ENCODE data around the gene FBXW7. TPM values are rescaled to one million over a fixed set of nuclear protein-coding genes. Genes with fewer than 3 reads are reported as not detected.

The FBXW7 gene
- total RNA-seq, 4 donors from 2014 or later: 76.4 to 199 (median 103) TPM

DNA sequence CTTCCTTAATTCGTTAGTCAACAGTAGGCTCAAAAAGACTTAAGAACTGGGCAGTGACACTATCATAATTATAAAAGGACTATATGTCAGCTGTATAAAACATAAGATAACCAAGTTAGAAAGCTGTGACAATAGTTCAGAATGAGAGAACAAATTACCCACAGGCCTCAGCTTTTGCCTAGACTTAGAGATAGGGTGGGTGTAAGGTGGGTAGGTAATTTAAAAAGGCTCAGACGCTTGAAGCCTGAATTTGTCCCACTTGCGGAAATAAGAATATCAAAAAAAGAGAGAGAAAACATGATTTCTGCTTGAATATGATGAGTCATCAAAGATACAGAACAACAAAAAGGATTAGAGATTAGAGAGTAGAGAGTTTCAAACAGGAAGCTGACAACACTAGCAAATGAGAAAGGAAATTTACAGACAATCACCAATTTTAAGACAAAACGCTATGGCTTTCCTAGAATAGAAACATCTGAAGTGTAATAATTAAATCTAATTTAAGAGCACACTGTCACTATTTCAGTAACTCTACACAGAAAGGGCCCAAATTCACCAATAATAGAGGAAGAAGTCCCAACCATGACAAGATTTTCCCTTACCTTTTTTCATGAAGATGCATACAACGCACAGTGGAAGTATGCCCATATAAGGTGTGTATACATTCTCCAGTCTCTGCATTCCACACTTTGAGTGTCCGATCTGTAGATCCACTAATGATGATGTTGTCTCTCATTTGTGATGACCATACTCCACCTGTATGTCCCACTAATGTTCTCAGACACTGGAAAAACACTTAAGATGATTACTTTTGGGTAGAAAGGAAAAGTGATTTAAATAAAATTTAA lies 208.1 kb downstream of the FBXW7 start:
- intact Hi-C loops (cut with DNase I; ENCODE audit: low total_unique reads): no loop called here
- no peak overlapping the region for H3K4me3 ChIP-seq (ENCODE audit: low read depth, poor library complexity, severe bottlenecking)
- DNase-seq (ENCODE audit: low spot score in 2 of 2): no peak
- TF ChIP-seq POLR2A (IDR thresholded peaks at IDR 0.05): no peak
- no peak for TF ChIP-seq CTCF (IDR thresholded peaks at IDR 0.05)
- 67 to 71% methylated on average over 6 of the region's 6 CpGs for WGBS, 2 donors

- H3K4me3 ChIP-seq (ENCODE audit: low read depth, poor library complexity, severe bottlenecking): no peak overlapping the region
- 59 to 69% methylated on average over 5 of the region's 5 CpGs for WGBS, 2 donors
- TF ChIP-seq CTCF (IDR thresholded peaks at IDR 0.05) (no peak), POLR2A (IDR thresholded peaks at IDR 0.05) (no peak)
- DNase-seq (ENCODE audit: low spot score in 2 of 2): no peak
- intact Hi-C loops (cut with DNase I; ENCODE audit: low total_unique reads): no loop called here
Measured at GRCh38 chr4:152325831-152326230, 210.1 kb downstream of the FBXW7 start.

- 65 to 70% methylated on average over 1 of the region's 1 CpG for WGBS, 2 donors
- DNase-seq (ENCODE audit: low spot score in 2 of 2): no peak
- intact Hi-C loops (cut with DNase I; ENCODE audit: low total_unique reads): no loop called here
- H3K4me3 ChIP-seq (ENCODE audit: low read depth, poor library complexity, severe bottlenecking): no peak overlapping the region
- no peak for TF ChIP-seq CTCF (IDR thresholded peaks at IDR 0.05)
- TF ChIP-seq POLR2A (IDR thresholded peaks at IDR 0.05): no peak
Measured at GRCh38 chr4:152323221-152323620, 212.7 kb downstream of the FBXW7 start.

DNA sequence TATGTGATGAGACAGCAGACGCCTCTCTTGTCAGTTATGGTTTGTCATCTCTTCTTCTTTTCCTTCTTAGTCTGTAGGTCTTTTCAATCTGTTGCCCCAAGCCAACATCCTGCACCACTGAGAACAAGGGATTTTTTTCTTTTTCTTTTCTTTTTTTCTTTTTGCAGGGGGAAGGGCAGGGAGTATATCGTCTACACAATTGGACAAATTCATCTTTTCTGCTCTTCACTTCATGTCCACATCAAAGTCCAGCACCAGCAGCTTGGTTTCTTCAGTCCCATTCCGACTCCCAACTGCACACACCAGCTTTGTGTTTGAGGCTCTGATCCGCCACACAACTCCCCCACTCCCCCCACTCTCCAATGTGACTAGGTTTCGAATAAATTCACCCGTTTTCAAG lies 213.2 kb downstream of the FBXW7 start:
- no peak for TF ChIP-seq POLR2A (IDR thresholded peaks at IDR 0.05)
- TF ChIP-seq CTCF (IDR thresholded peaks at IDR 0.05): no peak

DNA sequence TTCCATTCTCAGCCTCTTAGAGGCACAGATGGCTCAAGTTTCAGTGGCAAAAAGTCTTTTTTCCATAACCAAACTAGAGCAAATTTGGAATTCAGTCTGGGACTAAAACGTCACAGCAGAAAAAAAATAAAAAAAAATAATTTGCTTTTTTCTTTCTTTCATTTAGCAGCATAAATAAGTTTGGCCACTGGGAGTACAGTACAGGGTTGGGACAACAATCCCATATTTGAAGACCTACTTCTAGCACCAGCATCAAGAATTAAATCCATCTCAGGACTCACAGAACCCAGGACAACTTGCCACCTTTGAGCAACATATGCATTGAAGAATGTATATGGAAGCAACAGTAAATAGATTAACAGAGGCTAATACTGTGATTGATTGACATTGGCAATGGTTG lies 214.0 kb downstream of the FBXW7 start:
- no peak for TF ChIP-seq POLR2A (IDR thresholded peaks at IDR 0.05)
- TF ChIP-seq CTCF (IDR thresholded peaks at IDR 0.05): no peak
- 36 to 39% methylated on average over 1 of the region's 1 CpG for WGBS, 2 donors
- H3K4me3 ChIP-seq (ENCODE audit: low read depth, poor library complexity, severe bottlenecking): no peak overlapping the region
- intact Hi-C loops (cut with DNase I; ENCODE audit: low total_unique reads): no loop called here
- no peak for DNase-seq (ENCODE audit: low spot score in 2 of 2)

More for the DNA sequence above, 213.2 kb downstream of the FBXW7 start:
- no peak for DNase-seq (ENCODE audit: low spot score in 2 of 2)
- intact Hi-C loops (cut with DNase I; ENCODE audit: low total_unique reads): no loop called here
- WGBS, 2 donors: 83 to 89% methylated on average over 6 of the region's 6 CpGs
- H3K4me3 ChIP-seq (ENCODE audit: low read depth, poor library complexity, severe bottlenecking): no peak overlapping the region

All from lower leg skin (tissue), 4 donors.